ENCODE data around the gene STAT3.

- TF ChIP-seq, protein P1, sequence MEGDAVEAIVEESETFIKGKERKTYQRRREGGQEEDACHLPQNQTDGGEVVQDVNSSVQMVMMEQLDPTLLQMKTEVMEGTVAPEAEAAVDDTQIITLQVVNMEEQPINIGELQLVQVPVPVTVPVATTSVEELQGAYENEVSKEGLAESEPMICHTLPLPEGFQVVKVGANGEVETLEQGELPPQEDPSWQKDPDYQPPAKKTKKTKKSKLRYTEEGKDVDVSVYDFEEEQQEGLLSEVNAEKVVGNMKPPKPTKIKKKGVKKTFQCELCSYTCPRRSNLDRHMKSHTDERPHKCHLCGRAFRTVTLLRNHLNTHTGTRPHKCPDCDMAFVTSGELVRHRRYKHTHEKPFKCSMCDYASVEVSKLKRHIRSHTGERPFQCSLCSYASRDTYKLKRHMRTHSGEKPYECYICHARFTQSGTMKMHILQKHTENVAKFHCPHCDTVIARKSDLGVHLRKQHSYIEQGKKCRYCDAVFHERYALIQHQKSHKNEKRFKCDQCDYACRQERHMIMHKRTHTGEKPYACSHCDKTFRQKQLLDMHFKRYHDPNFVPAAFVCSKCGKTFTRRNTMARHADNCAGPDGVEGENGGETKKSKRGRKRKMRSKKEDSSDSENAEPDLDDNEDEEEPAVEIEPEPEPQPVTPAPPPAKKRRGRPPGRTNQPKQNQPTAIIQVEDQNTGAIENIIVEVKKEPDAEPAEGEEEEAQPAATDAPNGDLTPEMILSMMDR (IDR thresholded peaks at IDR 0.05; ENCODE audit: borderline replicate concordance, extremely low read depth, low read length, poor library complexity, severe bottlenecking), result no peak
- no peak for TF ChIP-seq EZH2 (IDR thresholded peaks at IDR 0.05; ENCODE audit: borderline replicate concordance, low read depth, low read length, severe bottlenecking)
These were observed 121.8 kb downstream of the STAT3 start for GRCh38 chr17:42266462-42266861.
